WTC11 (cell line): Measurements from ENCODE around the gene MBP. TPM values are rescaled to one million over a fixed set of nuclear protein-coding genes. Genes with fewer than 3 reads are reported as not detected.

Experiments
- ATAC-seq: fragments of 200-7000 bp; cut with Tn5 transposase; 2 replicates; pipeline ENCODE4 v1.10.0; 2021; ENCODE audit warnings: mild to moderate bottlenecking, moderate library complexity
- CTCF ChIA-PET: fragments of 300-600 bp; sonication (Branson Sonifier 250); formaldehyde crosslinking; loops from one replicate; lab custom pipeline; 2021; ENCODE audit warnings: antibody characterized with exemption; lab: Charles Lee
- POLR2A ChIA-PET: fragments of 350-600 bp; sonication (Branson Sonifier 250); formaldehyde crosslinking; loops from one replicate; lab custom pipeline; 2021; ENCODE audit warnings: antibody characterized with exemption; lab: Charles Lee
- DNase-seq: peaks from one replicate; pipeline ENCODE4 v3.0.0; 2021; ENCODE audit warnings: low spot score
- H3K27ac Mint-ChIP-seq: 2 replicates; pipeline ENCODE4 v1.8.0; 2021; ENCODE audit warnings: mixed read lengths
- H3K27me3 Mint-ChIP-seq: 2 replicates; pipeline ENCODE4 v1.8.0; 2021; ENCODE audit warnings: low read depth, mild to moderate bottlenecking, moderate library complexity, mixed read lengths
- H3K36me3 Mint-ChIP-seq: 2 replicates; pipeline ENCODE4 v1.8.0; 2021; ENCODE audit warnings: mixed read lengths
- H3K4me1 Mint-ChIP-seq: 2 replicates; pipeline ENCODE4 v1.8.0; 2022; ENCODE audit warnings: mixed read lengths
- H3K4me3 Mint-ChIP-seq: 2 replicates; pipeline ENCODE4 v1.8.0; 2021; ENCODE audit warnings: mild to moderate bottlenecking, moderate library complexity, mixed read lengths
- H3K9me3 Mint-ChIP-seq: 2 replicates; pipeline ENCODE4 v1.8.0; 2021; ENCODE audit warnings: mixed read lengths
- CDX4 ChIP-seq: fragments of 250-450 bp; sonication (Bioruptor Pico); IDR thresholded peaks from 2 replicates; pipeline ENCODE4 v1.9.0; 2021; ENCODE audit warnings: moderate library complexity, mild to moderate bottlenecking, inconsistent platforms, borderline replicate concordance
- E2F1 ChIP-seq: sonication (generic); formaldehyde crosslinking; IDR thresholded peaks from 2 replicates; pipeline ENCODE4 v1.8.0; 2022; ENCODE audit warnings: mild to moderate bottlenecking, missing genetic modification reagents
- E2F4 ChIP-seq: sonication (generic); formaldehyde crosslinking; IDR thresholded peaks from 2 replicates; pipeline ENCODE4 v1.8.1; 2022; ENCODE audit warnings: low read depth, mild to moderate bottlenecking, moderate library complexity, missing genetic modification reagents, borderline replicate concordance
- FOXK1 ChIP-seq: sonication (generic); formaldehyde crosslinking; IDR thresholded peaks from 2 replicates; pipeline ENCODE4 v1.8.0; 2022; ENCODE audit warnings: mild to moderate bottlenecking, moderate library complexity, missing genetic modification reagents
- GTF2I ChIP-seq: fragments of 250-450 bp; sonication (Bioruptor Pico); conservative IDR thresholded peaks from 2 replicates; pipeline ENCODE4 v1.4.0; 2021; ENCODE audit warnings: mild to moderate bottlenecking
- JUN ChIP-seq: sonication (generic); formaldehyde crosslinking; IDR thresholded peaks from 2 replicates; pipeline ENCODE4 v1.8.0; 2023; ENCODE audit warnings: mild to moderate bottlenecking, missing genetic modification reagents
- TEAD4 ChIP-seq: sonication (generic); formaldehyde crosslinking; IDR thresholded peaks from 2 replicates; pipeline ENCODE4 v1.8.0; 2022; ENCODE audit warnings: mild to moderate bottlenecking, missing genetic modification reagents
- ZMAT4 ChIP-seq: fragments of 250-450 bp; sonication (Bioruptor Pico); IDR thresholded peaks from 2 replicates; pipeline ENCODE4 v1.9.0; 2021; ENCODE audit warnings: mild to moderate bottlenecking
- ZNF263 ChIP-seq: sonication (generic); formaldehyde crosslinking; IDR thresholded peaks from 2 replicates; pipeline ENCODE4 v1.8.1; 2022; ENCODE audit warnings: low read depth, mild to moderate bottlenecking, moderate library complexity, missing genetic modification reagents
- ZNF425 ChIP-seq: fragments of 250-450 bp; sonication (Bioruptor Pico); conservative IDR thresholded peaks from 2 replicates; pipeline ENCODE4 v1.9.0; 2021; ENCODE audit warnings: mild to moderate bottlenecking
- total RNA-seq: library from RNA; stranded (reverse); gene quantifications from 3 replicates; pipeline ENCODE4 v1.2.3, GENCODE V29; 2021
- TF ChIP-seq, protein P1 (sequence below): sonication (generic); formaldehyde crosslinking; IDR thresholded peaks from 2 replicates; pipeline ENCODE4 v1.8.1; 2023; ENCODE audit warnings: mild to moderate bottlenecking, missing genetic modification reagents, moderate library complexity
- TF ChIP-seq, protein P2 (sequence below): sonication (generic); formaldehyde crosslinking; IDR thresholded peaks from 2 replicates; pipeline ENCODE4 v1.8.0; 2022; ENCODE audit warnings: mild to moderate bottlenecking, missing genetic modification reagents
- TF ChIP-seq, protein P3 (sequence below): sonication (generic); formaldehyde crosslinking; IDR thresholded peaks from 2 replicates; pipeline ENCODE4 v1.8.1; 2022; ENCODE audit warnings: missing genetic modification reagents, borderline replicate concordance

MBP gene
- total RNA-seq, 1 experiment from 2014 or later, result 19.6 TPM

GRCh38 chr18:77095391-77096371, 36.9 kb downstream of the MBP start:
- Mint-ChIP-seq H3K27me3 (no peaks in the 10 kb centered on the region), H3K36me3 (no peaks in the 10 kb centered on the region; the same call in 1 of the 2 replicates), H3K27ac (peak overlapping the region; percentile 82; the same call in 1 of the 2 replicates), H3K9me3 (no peaks in the 10 kb centered on the region), H3K4me1 (peaks cover 77% of the 10 kb centered on the region), H3K4me3 (no peak overlapping the region)
- ChIA-PET POLR2A (no interaction called here), CTCF (interaction anchor here (1.1 to 2.9 kb wide), 3 partner anchors 25 to 116 kb away, joined by 5 to 14 read pairs (median 8); no protein-coding TSS in a partner anchor)
- ATAC-seq (no peak), DNase-seq (no peak)
- TF ChIP-seq ZMAT4 (no peak), E2F1 (CRISPR knock-in tag) (no peak), JUN (no peak), GTF2I (CRISPR knock-in tag) (no peak), ZNF425 (CRISPR knock-in tag) (no peak), FOXK1 (CRISPR knock-in tag) (no peak), CDX4 (CRISPR knock-in tag) (no peak)
- TF ChIP-seq, protein P1, sequence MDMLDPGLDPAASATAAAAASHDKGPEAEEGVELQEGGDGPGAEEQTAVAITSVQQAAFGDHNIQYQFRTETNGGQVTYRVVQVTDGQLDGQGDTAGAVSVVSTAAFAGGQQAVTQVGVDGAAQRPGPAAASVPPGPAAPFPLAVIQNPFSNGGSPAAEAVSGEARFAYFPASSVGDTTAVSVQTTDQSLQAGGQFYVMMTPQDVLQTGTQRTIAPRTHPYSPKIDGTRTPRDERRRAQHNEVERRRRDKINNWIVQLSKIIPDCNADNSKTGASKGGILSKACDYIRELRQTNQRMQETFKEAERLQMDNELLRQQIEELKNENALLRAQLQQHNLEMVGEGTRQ (CRISPR knock-in tag), result no peak

DNA sequence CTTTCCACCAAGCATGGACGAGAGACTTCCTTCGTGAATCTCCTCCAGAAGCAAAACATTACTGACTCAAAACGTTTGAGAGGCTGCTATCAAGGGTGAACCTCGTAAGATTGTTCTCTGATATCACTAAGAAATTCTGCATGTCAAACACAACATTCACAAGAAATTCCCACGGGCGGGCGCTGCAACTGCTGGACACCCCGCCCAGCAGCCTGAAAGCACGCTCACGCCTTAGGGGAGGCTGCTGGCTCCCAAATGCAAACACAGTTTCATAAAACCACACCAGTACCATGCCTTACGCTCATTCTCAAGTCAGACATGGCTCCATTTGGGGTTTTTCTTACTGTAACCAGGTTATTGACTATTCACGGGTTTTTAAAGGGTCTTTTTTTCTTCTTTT, 39.0 kb downstream of the MBP start:
- H3K27ac Mint-ChIP-seq, result peak overlapping the region; percentile 11; the same call in 1 of the 2 replicates
- CTCF ChIA-PET, result no interaction called here
- no peaks in the 10 kb centered on the region for H3K27me3 Mint-ChIP-seq
- DNase-seq, result no peak
- TF ChIP-seq, protein P2, sequence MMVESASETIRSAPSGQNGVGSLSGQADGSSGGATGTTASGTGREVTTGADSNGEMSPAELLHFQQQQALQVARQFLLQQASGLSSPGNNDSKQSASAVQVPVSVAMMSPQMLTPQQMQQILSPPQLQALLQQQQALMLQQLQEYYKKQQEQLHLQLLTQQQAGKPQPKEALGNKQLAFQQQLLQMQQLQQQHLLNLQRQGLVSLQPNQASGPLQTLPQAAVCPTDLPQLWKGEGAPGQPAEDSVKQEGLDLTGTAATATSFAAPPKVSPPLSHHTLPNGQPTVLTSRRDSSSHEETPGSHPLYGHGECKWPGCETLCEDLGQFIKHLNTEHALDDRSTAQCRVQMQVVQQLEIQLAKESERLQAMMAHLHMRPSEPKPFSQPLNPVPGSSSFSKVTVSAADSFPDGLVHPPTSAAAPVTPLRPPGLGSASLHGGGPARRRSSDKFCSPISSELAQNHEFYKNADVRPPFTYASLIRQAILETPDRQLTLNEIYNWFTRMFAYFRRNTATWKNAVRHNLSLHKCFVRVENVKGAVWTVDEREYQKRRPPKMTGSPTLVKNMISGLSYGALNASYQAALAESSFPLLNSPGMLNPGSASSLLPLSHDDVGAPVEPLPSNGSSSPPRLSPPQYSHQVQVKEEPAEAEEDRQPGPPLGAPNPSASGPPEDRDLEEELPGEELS (CRISPR knock-in tag), result no peak
- TF ChIP-seq E2F4 (CRISPR knock-in tag) (no peak), ZNF263 (CRISPR knock-in tag) (no peak), TEAD4 (CRISPR knock-in tag) (no peak), FOXK1 (CRISPR knock-in tag) (no peak)
- TF ChIP-seq, protein P3, sequence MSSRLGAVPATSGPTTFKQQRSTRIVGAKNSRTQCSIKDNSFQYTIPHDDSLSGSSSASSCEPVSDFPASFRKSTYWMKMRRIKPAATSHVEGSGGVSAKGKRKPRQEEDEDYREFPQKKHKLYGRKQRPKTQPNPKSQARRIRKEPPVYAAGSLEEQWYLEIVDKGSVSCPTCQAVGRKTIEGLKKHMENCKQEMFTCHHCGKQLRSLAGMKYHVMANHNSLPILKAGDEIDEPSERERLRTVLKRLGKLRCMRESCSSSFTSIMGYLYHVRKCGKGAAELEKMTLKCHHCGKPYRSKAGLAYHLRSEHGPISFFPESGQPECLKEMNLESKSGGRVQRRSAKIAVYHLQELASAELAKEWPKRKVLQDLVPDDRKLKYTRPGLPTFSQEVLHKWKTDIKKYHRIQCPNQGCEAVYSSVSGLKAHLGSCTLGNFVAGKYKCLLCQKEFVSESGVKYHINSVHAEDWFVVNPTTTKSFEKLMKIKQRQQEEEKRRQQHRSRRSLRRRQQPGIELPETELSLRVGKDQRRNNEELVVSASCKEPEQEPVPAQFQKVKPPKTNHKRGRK, result no peak
- TF ChIP-seq, all 79 proteins: peak for 0
- POLR2A ChIA-PET, result no interaction called here
- Mint-ChIP-seq H3K4me1 (peaks cover 82% of the 10 kb centered on the region), H3K36me3 (no peaks in the 10 kb centered on the region; the same call in 1 of the 2 replicates), H3K4me3 (no peak overlapping the region), H3K9me3 (no peaks in the 10 kb centered on the region)
- no peak for ATAC-seq
